RPMI8226 (cell line): ENCODE results near the gene MS4A4E.
"Not testable (repeated sequence)": the region's sequence is repeated elsewhere in the genome, so short reads cannot be mapped to it uniquely, and the experiment has no call there.

Experiments used
- DNase-seq: peaks from one replicate; pipeline ENCODE4 v3.0.0-alpha.2; 2015

MS4A4E gene

GRCh38 chr11:60242740-60243239 lies at the start of gene MS4A4E:
Gene MS4A4E (minus strand): TSS chr11:60243137. CDS start chr11:60230055, 13,082 bp downstream.
- no peak for DNase-seq

- DNase-seq = no peak
Measured at GRCh38 chr11:60292145-60292544, 49.2 kb upstream of the MS4A4E start.

- no peak for DNase-seq
Measured at GRCh38 chr11:60288531-60288930, 45.6 kb upstream of the MS4A4E start.

GRCh38 chr11:60285411-60286126 lies 42.6 kb upstream of the MS4A4E start:
- not testable (repeated sequence) for DNase-seq

GRCh38 chr11:60282286-60282685 lies 39.3 kb upstream of the MS4A4E start:
- no peak for DNase-seq

GRCh38 chr11:60281485-60281884 lies 38.5 kb upstream of the MS4A4E start:
- DNase-seq = no peak

GRCh38 chr11:60280412-60280811 lies 37.5 kb upstream of the MS4A4E start, which contains the start of gene MS4A4A:
Gene MS4A4A (plus strand): TSS chr11:60280666. CDS start chr11:60280676, 10 bp downstream.
- peak; percentile 54 for DNase-seq

GRCh38 chr11:60274416-60274815 lies 31.5 kb upstream of the MS4A4E start:
- no peak for DNase-seq

- DNase-seq = peak; percentile 42
Measured at GRCh38 chr11:60265373-60266214, 22.7 kb upstream of the MS4A4E start.

- no peak for DNase-seq
Measured at GRCh38 chr11:60264644-60265043, 21.7 kb upstream of the MS4A4E start.

GRCh38 chr11:60263402-60263801 lies 20.5 kb upstream of the MS4A4E start:
- no peak for DNase-seq

GRCh38 chr11:60261014-60261413 lies 18.1 kb upstream of the MS4A4E start:
- DNase-seq = no peak

- DNase-seq = no peak
Measured at GRCh38 chr11:60257956-60258722, 15.2 kb upstream of the MS4A4E start.

- DNase-seq = no peak
Measured at GRCh38 chr11:60252213-60253108, 9.5 kb upstream of the MS4A4E start.

- DNase-seq = peak; percentile 40
Measured at GRCh38 chr11:60251485-60252212, 8.7 kb upstream of the MS4A4E start.

GRCh38 chr11:60241786-60242185 lies 1.2 kb downstream of the MS4A4E start:
- DNase-seq = no peak

GRCh38 chr11:60240662-60241061 lies 2.3 kb downstream of the MS4A4E start:
- no peak for DNase-seq

- no peak for DNase-seq
Measured at GRCh38 chr11:60235321-60235720, 7.6 kb downstream of the MS4A4E start.

GRCh38 chr11:60230681-60231080 lies 12.3 kb downstream of the MS4A4E start:
- no peak for DNase-seq

GRCh38 chr11:60222141-60222540 lies 20.8 kb downstream of the MS4A4E start:
- DNase-seq = no peak

- DNase-seq = no peak
Measured at GRCh38 chr11:60221692-60222091, 21.2 kb downstream of the MS4A4E start.
